ENCODE data around the gene PODNL1.
A peak's percentile ranks its signal among the peaks of the same experiment; 100 is the strongest.

Gene PODNL1, protein sequence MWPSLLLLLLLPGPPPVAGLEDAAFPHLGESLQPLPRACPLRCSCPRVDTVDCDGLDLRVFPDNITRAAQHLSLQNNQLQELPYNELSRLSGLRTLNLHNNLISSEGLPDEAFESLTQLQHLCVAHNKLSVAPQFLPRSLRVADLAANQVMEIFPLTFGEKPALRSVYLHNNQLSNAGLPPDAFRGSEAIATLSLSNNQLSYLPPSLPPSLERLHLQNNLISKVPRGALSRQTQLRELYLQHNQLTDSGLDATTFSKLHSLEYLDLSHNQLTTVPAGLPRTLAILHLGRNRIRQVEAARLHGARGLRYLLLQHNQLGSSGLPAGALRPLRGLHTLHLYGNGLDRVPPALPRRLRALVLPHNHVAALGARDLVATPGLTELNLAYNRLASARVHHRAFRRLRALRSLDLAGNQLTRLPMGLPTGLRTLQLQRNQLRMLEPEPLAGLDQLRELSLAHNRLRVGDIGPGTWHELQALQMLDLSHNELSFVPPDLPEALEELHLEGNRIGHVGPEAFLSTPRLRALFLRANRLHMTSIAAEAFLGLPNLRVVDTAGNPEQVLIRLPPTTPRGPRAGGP
- total RNA-seq = 0 to 0.24 reads per million in 2 experiments

DNA sequence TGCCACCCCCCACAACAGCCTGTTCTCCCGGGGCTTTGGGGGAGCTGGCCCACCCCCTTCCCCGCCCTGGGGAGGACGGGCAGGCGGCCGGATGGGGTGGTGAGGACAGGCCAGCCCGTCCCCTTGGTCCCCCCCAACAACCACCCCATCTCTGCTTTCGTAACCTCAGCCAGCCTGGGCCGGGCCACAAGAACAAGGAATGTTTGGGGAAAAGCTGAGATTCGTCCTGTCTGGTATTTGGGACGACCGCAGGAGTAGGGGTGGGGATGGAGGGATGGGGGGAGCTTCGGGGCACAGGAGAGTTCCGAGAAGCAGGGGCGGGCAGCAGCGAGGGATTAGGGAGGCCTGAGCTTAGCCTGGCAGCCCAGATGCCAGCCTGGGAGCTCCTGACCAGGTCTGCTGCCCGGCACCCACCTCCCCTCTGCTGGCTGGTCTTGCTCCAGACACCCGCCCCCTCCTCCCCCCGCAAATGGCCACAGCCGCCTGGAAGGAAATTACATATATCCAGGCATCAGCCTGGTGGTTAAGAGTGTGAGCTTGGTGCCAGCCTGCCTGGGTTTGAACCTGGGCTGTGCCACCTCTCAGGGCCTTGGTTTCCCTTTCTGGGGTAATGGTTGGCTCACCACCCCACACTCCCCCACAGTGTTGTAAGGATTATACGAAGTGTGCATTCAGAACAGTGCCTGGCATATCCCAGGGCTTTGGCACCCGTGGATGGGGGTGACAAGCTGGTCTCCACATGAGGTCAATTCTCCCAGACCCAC is at the start of gene PODNL1:
Gene PODNL1 (minus strand): TSS at position 117 of the 764 bp plus-strand sequence. CDS start 236 bp downstream, outside the sequence.
- DNase-seq (ENCODE audit: low read depth) = no peak

DNA sequence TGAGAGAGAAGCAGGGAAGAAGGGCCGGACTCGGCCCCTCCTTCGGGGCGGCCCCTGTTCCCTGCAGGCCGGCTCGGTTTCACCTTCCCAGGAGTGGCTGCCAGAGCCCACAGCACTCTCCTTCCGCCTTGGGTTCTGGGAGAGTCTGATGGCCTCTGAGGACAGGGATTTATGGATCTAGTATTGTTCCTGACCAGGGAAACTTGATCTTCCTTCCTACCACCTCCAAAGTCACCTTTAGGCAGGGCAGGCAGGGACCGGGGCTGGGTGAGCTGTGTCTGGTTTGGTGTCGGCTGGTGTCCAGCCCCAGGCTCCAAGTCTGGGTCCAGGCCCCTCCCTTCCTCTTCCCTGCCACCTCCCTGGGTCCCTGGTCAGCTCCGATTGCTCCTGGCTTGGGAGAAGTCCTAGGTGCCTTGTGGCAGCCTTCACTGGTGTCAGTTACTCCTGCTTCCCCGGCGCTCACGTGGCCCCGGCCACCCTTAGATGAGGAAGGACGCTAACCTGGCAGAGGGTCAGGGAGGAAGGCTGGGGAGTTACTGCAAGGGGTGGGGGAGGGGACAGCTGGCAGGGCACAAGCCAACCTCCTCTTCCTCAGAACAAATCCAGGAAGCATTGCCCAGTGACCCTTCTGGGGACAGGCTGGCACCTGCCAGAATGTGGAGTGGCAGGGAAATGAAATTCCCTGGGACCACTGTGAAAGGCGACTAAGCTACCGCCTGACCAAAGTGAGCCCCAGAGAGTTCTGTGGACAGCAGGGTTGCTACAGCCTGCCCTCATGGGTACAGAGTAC is 49.1 kb upstream of the PODNL1 start:
- no peak for DNase-seq (ENCODE audit: low read depth)

DNA sequence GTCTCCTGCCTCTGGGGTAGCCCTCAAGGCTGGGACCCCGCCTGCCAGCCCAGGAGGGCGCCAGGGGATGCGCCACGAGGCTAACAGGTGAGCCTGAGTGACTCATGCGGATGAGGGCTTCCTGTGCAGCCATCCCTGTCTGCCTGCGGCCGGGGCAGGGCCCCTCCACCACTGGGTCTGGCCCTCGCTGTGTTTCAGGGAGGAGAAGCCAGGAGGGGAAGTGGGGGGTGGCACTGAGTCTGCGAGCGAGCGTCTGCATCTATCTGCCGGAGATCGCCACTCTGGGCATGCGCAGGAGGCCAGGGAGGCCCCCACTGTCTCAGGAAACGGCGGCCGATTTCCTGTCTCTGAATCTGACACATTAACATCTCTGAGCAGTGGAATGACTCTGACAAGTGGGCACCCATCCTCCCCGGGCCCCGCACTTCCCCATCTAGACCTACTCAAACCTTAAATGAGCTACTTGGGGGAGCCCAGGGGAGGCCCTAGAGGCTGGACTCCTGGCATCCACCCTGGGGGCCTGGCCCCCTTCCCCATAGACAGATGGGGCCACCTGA is 48.2 kb upstream of the PODNL1 start:
- DNase-seq (ENCODE audit: low read depth) = peak; percentile 98

DNA sequence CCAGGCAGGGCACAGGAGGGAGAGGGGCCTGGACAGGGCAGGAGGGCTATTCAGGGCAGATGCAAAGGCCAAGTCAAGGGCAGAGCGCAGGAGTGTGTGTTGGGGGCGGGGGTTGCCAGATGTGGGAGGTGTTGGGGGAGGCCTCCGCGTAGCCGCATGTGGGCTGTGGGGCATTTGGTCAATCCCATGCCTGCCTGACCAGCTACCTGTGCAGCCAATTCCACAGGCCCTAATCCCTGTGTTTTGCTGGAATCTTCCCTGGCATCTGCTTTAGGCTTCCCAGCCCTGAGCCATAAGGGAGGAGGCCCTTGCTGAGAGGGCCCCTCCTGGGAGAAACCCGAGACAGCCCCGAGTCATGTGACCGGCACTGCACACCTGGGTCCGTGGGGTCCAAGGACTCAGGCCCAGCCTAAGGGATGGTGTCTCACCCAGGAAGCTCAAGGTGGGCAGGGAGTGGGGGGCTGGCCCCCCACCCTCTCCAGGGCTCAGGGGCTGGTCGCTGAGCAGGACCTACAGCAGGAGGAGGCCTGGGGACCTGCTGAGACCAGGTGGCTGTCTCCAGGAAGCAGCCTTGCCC is 47.6 kb upstream of the PODNL1 start:
- DNase-seq (ENCODE audit: low read depth) = no peak

DNA sequence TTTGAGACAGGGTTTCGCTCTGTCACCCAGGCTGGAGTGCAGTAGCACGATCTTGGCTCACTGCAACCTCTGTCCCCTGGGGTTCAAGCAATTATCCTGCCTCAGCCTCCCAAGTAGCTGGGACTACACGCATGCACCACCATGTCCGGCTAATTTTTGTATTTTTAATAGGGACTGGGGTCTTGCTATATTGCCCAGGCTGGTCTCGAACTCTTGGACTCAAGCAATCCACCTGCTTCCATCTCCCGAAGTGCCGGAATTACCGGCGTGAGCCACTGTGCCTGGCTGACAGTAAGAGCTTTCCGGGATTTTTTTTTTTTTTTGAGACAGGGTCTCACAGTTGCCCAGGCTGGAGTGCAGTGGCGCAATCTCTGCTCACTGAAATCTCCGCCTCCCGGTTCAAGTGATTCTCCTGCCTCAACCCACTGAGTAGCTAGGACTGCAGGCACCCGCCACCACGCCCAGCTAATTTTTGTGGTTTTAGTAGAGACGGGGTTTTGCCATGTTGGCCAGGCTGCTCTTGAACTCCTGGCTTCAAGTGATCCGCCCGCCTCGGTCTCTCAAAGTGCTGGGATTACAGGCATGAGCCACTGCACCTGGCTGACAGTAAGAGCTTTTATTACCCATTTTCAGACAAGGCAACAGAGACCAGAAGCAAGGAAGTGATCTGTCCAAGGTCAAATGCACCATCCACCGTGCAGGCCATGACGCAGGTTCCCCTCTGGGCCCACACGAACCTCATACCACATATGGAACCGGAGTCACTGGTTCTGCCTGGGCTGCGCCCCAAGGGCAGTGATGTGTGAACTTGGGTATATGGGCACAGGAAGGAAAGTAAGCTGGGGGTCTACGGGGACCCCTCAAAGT is 46.9 kb upstream of the PODNL1 start:
- DNase-seq (ENCODE audit: low read depth) = no peak

DNA sequence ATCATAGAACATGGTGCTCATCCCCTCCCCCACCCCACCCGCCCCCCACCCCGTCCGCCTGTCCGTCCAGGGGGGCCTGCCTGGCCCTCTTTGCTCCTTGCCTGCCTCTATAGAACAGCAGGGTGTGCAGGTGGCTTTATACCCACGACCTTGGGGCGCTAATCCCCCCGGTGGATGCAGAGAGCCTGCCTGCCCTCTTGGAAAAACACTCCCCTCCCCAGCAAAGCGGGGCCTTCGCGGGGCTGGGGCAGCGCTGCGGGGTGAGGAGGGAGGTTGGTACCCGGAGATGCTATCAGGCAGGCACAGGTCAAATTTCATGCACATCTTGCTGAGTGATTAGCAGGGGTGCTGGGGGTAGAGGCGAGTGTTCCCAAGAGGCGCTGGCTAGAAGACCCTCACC is 46.0 kb upstream of the PODNL1 start:
- DNase-seq (ENCODE audit: low read depth) = no peak

DNA sequence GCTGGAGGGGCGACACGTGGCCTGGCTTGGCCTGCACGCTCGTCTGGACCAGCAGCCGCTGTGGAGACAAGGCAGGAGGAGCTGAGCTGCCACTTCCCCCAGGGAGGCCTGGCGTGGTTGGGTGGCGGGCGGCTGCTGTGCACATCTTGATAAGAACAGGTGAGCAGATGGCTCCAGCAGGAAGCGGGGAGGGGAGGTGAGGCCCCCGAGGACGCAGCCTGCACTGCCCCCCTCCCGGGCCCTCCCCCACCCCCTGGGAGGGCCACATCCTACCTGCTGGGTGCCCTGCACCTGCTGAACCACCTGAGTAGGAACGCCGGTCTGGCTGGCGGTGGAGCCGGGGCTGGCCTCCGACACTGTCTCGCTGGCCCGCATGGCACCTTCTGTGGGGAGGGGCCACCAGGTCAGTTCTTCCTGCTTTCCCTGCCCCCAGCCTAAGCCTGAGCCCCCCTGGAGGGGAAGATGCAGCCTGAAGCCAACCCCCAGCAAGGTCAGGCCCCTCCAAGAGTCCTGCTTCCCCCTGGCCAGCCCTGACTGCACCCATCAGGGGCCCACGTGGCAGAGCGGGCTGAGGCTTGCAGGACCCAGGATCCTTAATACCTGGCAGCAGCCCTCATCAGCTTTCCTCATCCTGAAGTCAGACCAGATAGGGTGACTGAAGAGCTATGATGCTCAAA is 45.1 kb upstream of the PODNL1 start:
- DNase-seq (ENCODE audit: low read depth) = peak; percentile 26

DNA sequence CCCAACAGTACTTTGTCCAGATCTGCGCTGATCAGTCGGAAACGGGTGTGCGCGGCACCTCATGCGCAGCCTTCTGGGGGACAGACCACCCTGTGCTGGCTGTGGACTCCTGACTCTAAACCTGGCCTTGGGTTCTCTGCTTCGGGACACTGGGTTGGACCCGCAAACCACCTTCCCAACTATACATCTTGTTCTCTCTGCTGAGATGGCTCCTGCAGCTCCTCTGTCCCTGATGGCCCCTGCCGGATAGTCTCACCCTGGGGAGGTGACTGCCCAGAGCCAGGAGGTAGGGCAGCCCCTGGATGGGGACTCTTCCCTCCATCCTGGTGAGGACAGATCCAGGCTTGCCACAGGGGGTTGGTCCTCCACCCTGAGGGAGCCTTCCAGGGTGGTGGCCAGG is 44.6 kb upstream of the PODNL1 start:
- no peak for DNase-seq (ENCODE audit: low read depth)

DNA sequence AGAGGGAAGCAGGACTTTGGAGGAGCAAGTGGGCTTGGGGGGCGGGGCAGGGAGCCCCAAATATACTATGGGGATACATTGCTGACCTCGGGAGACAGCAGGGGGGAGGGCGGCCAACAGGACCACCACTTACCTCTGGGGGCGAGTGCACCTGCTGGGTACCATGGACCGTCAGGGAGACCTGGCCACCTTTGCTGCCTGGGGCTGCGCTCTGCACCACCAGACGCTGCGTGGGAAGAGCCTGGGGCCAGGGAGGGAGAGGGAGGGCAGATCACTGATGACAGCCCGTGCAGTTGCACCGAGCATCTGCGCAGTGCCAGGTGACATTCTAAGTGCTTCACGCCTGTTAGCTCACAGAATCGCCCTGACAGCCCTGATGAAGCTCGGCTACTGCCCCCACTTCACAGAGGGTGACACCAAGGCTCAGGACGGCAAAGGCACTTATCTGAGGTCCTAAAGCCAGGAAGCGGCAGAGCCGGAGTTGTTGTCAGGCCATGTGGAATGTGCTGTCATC is 43.8 kb upstream of the PODNL1 start:
- DNase-seq (ENCODE audit: low read depth) = no peak

DNA sequence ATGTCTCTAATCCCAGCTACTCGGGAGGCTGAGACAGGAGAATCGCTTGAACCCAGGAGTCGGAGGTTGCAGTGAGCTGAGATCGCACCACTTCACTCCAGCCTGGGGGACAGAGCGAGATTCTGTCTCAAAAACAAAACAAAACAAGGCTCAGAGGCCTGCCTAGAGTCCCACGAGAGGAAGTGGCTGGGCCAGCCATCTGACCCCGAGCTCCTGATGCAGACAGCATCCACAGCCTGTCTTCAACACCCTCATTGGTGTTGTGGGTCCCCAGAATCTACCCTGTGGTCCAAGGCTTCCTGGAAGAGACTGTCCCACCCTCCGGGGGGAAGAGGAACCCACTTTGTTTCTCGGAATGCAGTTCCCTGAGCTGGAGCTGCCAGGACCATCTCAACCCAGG is 43.2 kb upstream of the PODNL1 start:
- DNase-seq (ENCODE audit: low read depth) = no peak

DNA sequence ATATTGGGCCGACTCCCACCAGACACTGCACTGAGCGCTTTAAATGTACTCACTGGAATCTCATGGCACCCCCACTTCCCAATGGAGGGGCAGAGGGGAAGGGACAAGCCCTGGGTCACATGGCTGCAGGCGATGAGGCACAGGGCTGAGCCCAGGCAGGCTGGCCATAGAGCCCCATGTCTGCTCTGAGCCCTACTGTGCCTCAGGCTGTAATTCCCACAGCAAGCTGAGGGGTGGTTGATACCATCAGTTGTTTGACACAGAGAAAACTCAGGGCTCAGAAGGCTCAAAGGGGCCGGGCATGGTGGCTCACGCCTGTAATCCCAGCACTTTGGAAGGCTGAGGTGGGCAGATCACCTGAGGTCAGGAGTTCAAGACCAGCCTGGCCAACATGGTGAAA is 42.8 kb upstream of the PODNL1 start:
- DNase-seq (ENCODE audit: low read depth) = no peak

DNA sequence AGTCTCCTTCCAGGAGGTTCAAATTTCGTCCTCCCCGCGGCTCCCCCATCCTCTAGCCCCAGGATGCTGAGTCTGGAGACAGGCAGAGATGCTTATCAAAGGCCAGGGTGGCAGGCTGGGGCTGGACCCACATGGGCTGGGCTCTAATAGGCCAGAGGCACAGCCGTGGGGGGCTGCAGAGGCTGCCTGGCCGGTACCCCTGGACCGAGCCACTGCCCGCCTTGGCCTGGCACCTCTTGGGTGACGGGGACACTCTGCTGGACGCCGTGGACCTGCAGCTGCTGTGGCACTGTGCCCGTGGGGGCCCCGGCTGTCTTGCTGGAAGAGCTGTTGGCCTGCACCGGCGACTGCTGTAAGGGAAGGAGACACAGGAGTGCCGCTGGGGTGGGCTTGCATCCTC is 42.1 kb upstream of the PODNL1 start:
- DNase-seq (ENCODE audit: low read depth) = no peak

DNA sequence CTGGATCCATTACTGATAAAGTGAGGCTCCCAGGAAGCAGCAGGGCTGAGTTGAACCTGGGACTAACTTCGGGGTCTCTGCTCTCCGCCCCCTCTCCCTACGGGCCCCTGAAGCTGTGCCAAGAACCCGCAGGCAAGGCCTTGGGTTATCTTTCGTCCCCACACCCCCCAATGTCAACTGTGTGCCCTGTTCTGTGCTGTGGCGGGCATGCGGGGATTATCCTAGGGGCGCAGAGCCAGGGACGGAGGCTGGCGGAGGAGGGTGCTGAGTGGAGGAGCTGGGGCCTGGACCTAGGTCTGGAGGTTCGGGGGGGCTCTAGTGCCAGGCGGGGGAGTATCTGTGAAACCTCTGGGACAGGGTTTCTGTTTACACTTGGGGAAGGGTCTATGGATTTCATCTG is 41.5 kb upstream of the PODNL1 start:
- no peak for DNase-seq (ENCODE audit: low read depth)

DNA sequence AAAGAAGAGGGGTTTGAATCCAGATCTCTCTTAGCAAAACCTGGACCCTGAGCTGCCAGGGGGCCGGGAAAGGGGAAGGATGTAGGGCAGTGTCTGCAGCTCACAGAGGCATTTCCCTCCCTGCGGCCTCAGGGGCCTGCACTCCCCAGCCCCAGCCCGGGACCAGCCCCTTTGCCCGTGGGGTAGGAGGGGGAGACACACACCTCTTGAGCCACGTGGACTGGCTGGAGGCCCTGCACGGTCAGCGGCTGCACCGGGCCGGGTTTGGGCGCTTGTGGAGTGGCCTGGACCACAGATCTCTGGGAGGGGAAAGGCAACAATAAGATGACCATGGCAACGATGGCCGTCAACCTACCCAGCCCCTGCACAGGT is 41.0 kb upstream of the PODNL1 start:
- no peak for DNase-seq (ENCODE audit: low read depth)

DNA sequence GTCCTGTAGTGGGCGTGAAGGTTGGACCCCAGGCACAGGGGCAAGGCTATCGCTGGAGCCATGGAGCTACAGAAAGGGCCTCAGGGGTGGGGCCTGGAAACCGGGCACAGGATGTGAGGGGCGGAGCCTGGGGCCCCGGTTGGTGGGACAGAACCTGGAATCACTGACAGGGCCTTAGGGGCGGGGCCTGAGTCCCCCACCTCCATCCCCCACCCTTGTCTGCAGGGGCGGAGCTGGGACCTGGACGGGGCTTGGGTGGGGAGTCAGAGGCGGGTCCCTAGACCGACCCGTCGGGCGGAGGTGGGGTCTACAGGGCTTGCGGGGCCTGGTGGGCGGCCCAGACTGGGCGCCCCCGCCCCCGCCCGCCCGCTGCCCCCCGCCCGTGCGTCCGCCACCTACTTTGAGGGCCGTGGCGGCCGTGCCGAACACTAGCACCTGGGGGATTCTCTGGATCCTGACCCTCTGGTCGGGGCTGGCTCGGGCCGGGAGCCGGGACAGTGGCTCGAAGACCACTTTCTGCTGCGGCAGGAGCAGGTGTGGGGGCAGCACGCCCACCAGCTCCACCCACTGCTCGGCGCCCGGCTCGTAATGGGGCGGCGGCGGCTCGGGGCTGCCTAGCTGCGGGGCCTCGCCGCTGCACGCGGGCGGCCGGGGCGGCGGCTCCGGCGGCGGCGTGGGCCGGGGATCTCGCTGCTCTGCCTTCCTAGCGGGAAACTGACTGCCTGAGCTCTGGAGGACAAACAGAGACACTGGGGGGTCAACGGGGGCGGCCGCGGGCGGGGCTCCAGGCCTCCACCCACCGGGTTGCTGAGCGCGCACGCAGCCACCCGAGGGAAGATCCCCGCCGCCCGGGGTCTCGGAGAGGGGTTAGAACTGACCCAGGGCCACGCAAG is 40.4 kb upstream of the PODNL1 start:
- no peak for DNase-seq (ENCODE audit: low read depth)

DNA sequence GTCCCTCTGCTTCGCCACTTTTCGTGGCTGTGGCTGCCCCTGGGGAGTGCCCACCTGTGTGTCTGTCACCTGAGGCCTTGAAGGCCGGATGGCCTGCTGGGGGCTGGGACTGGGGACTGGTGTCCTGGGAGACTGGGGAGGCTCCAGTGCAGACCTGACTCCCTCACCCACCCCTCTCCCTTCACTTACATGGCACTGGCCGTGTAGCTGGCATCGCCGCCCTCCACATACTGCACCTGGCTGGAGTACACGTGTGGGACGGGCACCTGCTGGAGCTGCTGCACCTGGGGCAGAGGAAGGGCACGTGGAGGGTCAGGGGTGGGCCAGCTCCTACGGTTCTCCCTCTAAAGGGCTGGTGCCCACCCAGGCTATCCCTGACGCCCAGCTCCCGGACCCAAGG is 39.6 kb upstream of the PODNL1 start:
- DNase-seq (ENCODE audit: low read depth) = no peak

DNA sequence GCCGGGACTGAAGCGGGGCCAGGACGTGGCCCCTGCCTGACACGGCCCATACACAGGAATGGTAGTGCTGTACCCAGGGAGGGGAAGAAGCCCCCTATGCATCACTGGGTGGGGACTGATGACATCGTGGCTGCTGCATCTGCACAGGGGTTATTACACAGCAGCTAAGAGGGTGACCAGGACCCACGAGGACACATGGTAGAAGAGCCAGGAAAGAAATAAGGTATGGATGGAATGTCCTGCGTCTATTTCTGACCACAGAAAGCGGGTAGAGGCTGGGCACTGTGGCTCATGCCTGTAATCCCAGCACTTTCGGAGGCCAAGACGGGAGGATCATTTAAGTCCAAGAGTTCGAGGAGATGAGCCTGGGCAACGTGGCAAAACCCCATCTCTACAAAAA is 38.2 kb upstream of the PODNL1 start:
- DNase-seq (ENCODE audit: low read depth) = no peak

DNA sequence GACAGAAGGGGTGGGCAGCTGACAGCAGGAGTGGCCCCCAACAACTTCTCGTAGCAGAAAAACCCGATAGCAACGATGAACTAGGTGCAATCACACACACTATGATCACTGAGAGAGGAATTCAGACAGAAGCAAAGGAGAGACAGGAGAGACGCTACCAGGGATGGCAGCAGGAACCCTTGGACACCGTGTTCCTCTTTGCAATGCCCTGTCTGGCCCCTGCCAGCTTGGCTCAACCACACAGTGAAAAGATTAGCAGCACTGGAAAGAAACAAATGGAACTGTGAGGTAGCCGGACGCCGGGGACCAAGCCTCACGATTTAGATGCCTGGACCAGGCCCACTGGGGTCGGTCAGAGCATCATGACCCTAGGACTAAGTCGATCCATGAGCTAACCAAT is 37.7 kb upstream of the PODNL1 start:
- no peak for DNase-seq (ENCODE audit: low read depth)

DNA sequence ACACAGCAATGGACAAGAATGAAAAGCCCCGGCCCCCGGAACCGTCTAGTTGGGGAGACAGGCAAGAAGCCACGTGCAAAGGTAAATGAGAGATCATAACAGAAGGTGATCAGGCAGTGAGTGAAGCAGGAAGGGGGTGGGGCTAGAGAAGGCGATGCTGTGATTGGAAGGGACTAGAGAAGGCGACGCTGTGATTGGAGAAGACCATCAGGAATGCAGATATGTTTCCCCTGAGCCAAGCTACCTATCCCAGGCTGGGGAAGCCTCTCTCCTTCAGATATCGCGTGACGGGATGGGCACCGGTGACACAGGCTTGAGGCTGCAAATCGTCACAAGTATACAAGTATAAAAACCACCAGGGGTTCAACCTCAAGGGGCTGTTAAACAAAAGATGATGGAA is 35.9 kb upstream of the PODNL1 start:
- no peak for DNase-seq (ENCODE audit: low read depth)

Measured in T follicular helper cell (primary cell).